Keratinocyte (primary cell): Measurements from ENCODE around the gene TEN1. TPM values are rescaled to one million over a fixed set of nuclear protein-coding genes. Genes with fewer than 3 reads are reported as not detected.
"Not testable (repeated sequence)": the region's sequence is repeated elsewhere in the genome, so short reads cannot be mapped to it uniquely, and the experiment has no call there.

Experiments used
- DNase-seq: peaks from one replicate; pipeline ENCODE4 v3.0.0-alpha.2; 2011; ENCODE audit warnings: low read depth, missing footprints, low spot score
- FAIRE-seq: peaks from 2 replicates; lab custom pipeline; 2011; peaks lifted over from hg19 to GRCh38; lab: Jason Lieb, UNC
- H2AFZ ChIP-seq: 2 replicates; pipeline ENCODE4 v1.6.0; 2012; ENCODE audit warnings: low read length, control low read depth, inconsistent platforms; ENCODE audit not compliant: control insufficient read depth
- H3K27ac ChIP-seq: 2 replicates; pipeline ENCODE4 v1.5.1; 2011; ENCODE audit warnings: low read length; ENCODE audit not compliant: control insufficient read depth, insufficient read depth
- H3K27me3 ChIP-seq: 3 replicates; pipeline ENCODE4 v1.6.0; 2011; ENCODE audit warnings: low read length; ENCODE audit not compliant: control insufficient read depth, insufficient read depth; ENCODE audit errors: extremely low read depth
- H3K36me3 ChIP-seq, 2 experiments: 2 replicates in 1 of 2; 3 replicates in 1 of 2; pipeline ENCODE4 v1.5.1; 2011; ENCODE audit warnings: low read length in 2 of 2, mild to moderate bottlenecking in 1 of 2; ENCODE audit not compliant: control insufficient read depth in 2 of 2, insufficient read depth in 2 of 2; ENCODE audit errors: extremely low read depth in 1 of 2
- H3K4me1 ChIP-seq: 3 replicates; pipeline ENCODE4 v1.5.1; 2011; ENCODE audit warnings: low read length; ENCODE audit not compliant: control insufficient read depth, insufficient read depth; ENCODE audit errors: extremely low read depth
- H3K4me2 ChIP-seq: 3 replicates; pipeline ENCODE4 v1.6.0; 2011; ENCODE audit warnings: low read depth, low read length; ENCODE audit not compliant: control insufficient read depth, insufficient read depth; ENCODE audit errors: extremely low read depth
- H3K4me3 ChIP-seq, 3 experiments: fragments of 200-600 bp in 1 of 3; sonication (generic) in 1 of 3; 2 replicates in 2 of 3; 3 replicates in 1 of 3; pipeline ENCODE4 v1.5.1; 2011 to 2016; ENCODE audit warnings: low read length in 3 of 3, mild to moderate bottlenecking in 3 of 3, control low read depth in 2 of 3, inconsistent platforms in 1 of 3, low read depth in 1 of 3, mixed read lengths in 1 of 3, mixed run types in 1 of 3, moderate library complexity in 1 of 3; ENCODE audit not compliant: control insufficient read depth in 2 of 3, insufficient read depth in 2 of 3; ENCODE audit errors: extremely low read depth in 1 of 3
- H3K79me2 ChIP-seq: 2 replicates; pipeline ENCODE4 v1.6.0; 2012; ENCODE audit warnings: low read length; ENCODE audit not compliant: control insufficient read depth, insufficient read depth
- H3K9ac ChIP-seq: 3 replicates; pipeline ENCODE4 v1.6.0; 2011; ENCODE audit warnings: low read length; ENCODE audit not compliant: control insufficient read depth, insufficient read depth; ENCODE audit errors: extremely low read depth
- H3K9me1 ChIP-seq: 3 replicates; pipeline ENCODE4 v1.6.0; 2011; ENCODE audit warnings: low read length; ENCODE audit not compliant: control insufficient read depth, insufficient read depth; ENCODE audit errors: extremely low read depth
- H3K9me3 ChIP-seq: 2 replicates; pipeline ENCODE4 v1.5.1; 2012; ENCODE audit warnings: low read depth, low read length; ENCODE audit not compliant: control insufficient read depth
- H4K20me1 ChIP-seq: 3 replicates; pipeline ENCODE4 v1.6.0; 2011; ENCODE audit warnings: low read length; ENCODE audit not compliant: control insufficient read depth, insufficient read depth; ENCODE audit errors: extremely low read depth
- EZH2 ChIP-seq: IDR thresholded peaks from one replicate; pipeline ENCODE4 v1.6.1; 2012; ENCODE audit warnings: inconsistent platforms, mild to moderate bottlenecking, low read length, moderate library complexity
- dilution Hi-C: fragments of 300-500 bp; cut with MboI; formaldehyde crosslinking; loops from one replicate; pipeline ENCODE4 v1.7.0; 2020; ENCODE audit warnings: low sequenced_read_pairs; ENCODE audit not compliant: extremely low pct_ligation_motif_present
- polyA plus RNA-seq, 5 experiments: library from polyadenylated mRNA; depleted of rRNA in 3 of 5; stranded (reverse) in 3 of 5; stranded (forward) in 1 of 5; unstranded in 1 of 5; fragments of >200 nt; gene quantifications; 1 replicate in 1 of 5; 2 replicates in 3 of 5; 3 replicates in 1 of 5; pipeline versions ENCODE4 v1.2.1 to v1.2.3, GENCODE V29; 2011 to 2012; ENCODE audit warnings: missing spikeins in 2 of 5, low read depth in 1 of 5, low replicate concordance in 1 of 5
- TF ChIP-seq, protein P1 (sequence below), 3 experiments: IDR thresholded peaks in 1 of 3; conservative IDR thresholded peaks in 1 of 3; optimal IDR thresholded peaks in 1 of 3; 2 replicates in 2 of 3; 3 replicates in 1 of 3; pipeline versions ENCODE3 to v1.5.1; 2011; ENCODE audit warnings: low read length in 3 of 3, mild to moderate bottlenecking in 3 of 3, moderate library complexity in 2 of 3, control low read depth in 1 of 3, inconsistent platforms in 1 of 3; ENCODE audit not compliant: insufficient read depth in 2 of 3; ENCODE audit errors: extremely low read depth in 1 of 3

Gene TEN1
- polyA plus RNA-seq, 1 donor (not counting 4 experiments of a cell fraction or from before 2014, with no cell fraction given): 11.7 TPM

DNA sequence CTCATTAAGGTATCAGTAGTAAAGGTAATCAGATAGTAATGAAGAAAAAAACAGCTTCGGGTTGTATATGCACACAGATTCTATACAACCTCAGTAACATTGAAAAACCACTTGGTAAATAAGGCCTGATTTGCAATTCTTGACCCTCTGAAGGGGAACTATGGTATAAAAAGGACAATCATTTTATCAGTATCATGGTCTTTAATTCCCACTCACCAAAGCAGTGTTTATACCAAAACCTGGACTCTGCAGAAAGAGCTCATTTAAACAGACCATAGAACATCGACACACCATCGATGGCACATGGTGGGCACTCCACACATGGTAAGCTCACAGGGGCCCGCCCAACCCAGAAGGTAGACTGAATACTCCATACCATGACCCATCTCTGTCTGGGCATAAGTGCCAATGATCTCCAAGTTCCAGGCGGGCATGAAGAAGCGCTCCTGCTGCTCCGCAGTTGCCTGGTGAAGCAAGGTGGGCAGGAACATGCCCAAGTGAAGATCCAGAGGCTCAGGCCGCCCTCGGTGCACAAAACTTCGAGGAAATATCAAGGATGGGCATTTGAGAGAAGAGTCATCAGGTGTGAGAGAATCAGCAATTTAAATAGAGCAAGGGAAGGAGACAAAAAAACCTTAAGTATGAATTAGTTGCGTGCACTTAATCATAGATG is 19.1 kb upstream of the TEN1 start:
- no peaks in the 10 kb centered on the region for H3K9me1 ChIP-seq

DNA sequence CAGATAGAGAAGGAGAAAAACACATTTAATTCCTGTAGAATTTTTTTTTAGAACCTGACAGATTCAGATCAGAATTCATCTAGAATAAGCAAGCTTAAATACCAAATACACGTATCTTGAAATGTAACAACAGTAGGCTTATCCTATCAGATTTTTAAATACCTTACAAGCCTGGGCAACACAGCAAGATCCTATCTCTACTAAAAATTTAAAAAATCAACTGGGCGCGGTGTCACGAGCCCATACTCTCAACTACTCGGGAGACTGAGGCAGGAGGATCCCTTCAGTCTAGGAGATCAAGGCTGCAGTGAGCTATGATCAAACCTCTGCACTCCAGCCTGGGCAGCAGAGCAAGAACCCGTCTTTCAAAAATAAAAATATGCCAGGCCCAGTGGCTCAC is 13.6 kb upstream of the TEN1 start:
- no peak overlapping the region for H3K4me3 ChIP-seq
- H3K27ac ChIP-seq: no peak overlapping the region
- H4K20me1 ChIP-seq: no peaks in the 10 kb centered on the region
- no peaks in the 10 kb centered on the region for H3K4me1 ChIP-seq
- no peak overlapping the region for H3K9ac ChIP-seq
- H3K36me3 ChIP-seq: peaks cover 5 to 7% of the 10 kb centered on the region in 2 experiments
- no peak overlapping the region for H3K4me2 ChIP-seq
- dilution Hi-C loops: no loop called here
- H2AFZ ChIP-seq: no peak overlapping the region
- DNase-seq (no peak), FAIRE-seq (no peak)
- H3K27me3 ChIP-seq: no peaks in the 10 kb centered on the region
- TF ChIP-seq, protein P1, sequence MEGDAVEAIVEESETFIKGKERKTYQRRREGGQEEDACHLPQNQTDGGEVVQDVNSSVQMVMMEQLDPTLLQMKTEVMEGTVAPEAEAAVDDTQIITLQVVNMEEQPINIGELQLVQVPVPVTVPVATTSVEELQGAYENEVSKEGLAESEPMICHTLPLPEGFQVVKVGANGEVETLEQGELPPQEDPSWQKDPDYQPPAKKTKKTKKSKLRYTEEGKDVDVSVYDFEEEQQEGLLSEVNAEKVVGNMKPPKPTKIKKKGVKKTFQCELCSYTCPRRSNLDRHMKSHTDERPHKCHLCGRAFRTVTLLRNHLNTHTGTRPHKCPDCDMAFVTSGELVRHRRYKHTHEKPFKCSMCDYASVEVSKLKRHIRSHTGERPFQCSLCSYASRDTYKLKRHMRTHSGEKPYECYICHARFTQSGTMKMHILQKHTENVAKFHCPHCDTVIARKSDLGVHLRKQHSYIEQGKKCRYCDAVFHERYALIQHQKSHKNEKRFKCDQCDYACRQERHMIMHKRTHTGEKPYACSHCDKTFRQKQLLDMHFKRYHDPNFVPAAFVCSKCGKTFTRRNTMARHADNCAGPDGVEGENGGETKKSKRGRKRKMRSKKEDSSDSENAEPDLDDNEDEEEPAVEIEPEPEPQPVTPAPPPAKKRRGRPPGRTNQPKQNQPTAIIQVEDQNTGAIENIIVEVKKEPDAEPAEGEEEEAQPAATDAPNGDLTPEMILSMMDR (optimal IDR thresholded peaks at IDR 0.05 in 1 of 3, IDR thresholded peaks at IDR 0.05 in 1 of 3, conservative IDR thresholded peaks at IDR 0.05 in 1 of 3; ENCODE audit: extremely low read depth in 1 of 3, insufficient read depth in 2 of 3, low read length in 3 of 3): no peak
- TF ChIP-seq EZH2: no peak
- H3K9me1 ChIP-seq: no peaks in the 10 kb centered on the region
- H3K79me2 ChIP-seq: no peaks in the 10 kb centered on the region
- no peaks in the 10 kb centered on the region for H3K9me3 ChIP-seq

More for the DNA sequence above, 19.1 kb upstream of the TEN1 start:
- no peak for FAIRE-seq
- no peak overlapping the region for H3K4me3 ChIP-seq
- no peak for DNase-seq
- no peak for TF ChIP-seq EZH2
- TF ChIP-seq, protein P1 (optimal IDR thresholded peaks at IDR 0.05 in 1 of 3, IDR thresholded peaks at IDR 0.05 in 1 of 3, conservative IDR thresholded peaks at IDR 0.05 in 1 of 3; ENCODE audit: extremely low read depth in 1 of 3, insufficient read depth in 2 of 3, low read length in 3 of 3): no peak
- no peak overlapping the region for H2AFZ ChIP-seq
- H3K9ac ChIP-seq: no peak overlapping the region
- no peaks in the 10 kb centered on the region for H4K20me1 ChIP-seq
- no peaks in the 10 kb centered on the region for H3K4me1 ChIP-seq
- no peak overlapping the region for H3K27ac ChIP-seq
- peaks cover 5 to 7% of the 10 kb centered on the region in 2 experiments for H3K36me3 ChIP-seq
- H3K79me2 ChIP-seq: no peaks in the 10 kb centered on the region
- dilution Hi-C loops: no loop called here
- H3K9me3 ChIP-seq: no peaks in the 10 kb centered on the region
- no peak overlapping the region for H3K4me2 ChIP-seq
- no peaks in the 10 kb centered on the region for H3K27me3 ChIP-seq

DNA sequence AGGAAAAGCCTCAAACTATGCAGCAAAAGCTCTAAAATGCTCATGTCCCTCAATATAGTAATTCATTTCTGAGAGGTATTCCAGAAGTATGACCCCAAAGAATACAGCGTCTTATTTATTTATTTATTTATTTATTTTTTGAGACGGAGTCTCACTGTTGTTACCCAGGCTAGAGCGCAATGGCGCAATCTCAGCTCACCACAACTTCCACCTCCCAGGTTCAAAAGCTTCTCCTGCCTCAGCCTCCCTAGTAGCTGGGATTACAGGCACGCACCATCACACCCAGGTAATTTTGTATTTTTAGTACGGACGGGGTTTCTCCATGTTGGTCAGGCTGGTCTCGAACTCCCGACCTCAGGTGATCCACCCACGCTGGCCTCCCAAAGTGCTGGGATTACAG is 10.0 kb upstream of the TEN1 start:
- H3K27me3 ChIP-seq, H3K4me2 ChIP-seq, H4K20me1 ChIP-seq, dilution Hi-C loops, H3K79me2 ChIP-seq, DNase-seq, H3K9me1 ChIP-seq, H3K9me3 ChIP-seq, H3K9ac ChIP-seq, H3K27ac ChIP-seq, H3K4me1 ChIP-seq, H3K36me3 ChIP-seq, FAIRE-seq, H3K4me3 ChIP-seq, H2AFZ ChIP-seq: not testable (repeated sequence)
